Suprapubic skin (tissue), 3 donors: ENCODE data around the gene PCGF1.

Experiments used
- CTCF ChIP-seq, 2 donors: fragments of 200-600 bp in 1 of 2; fragments of 450-650 bp in 1 of 2; sonication (generic) in 1 of 2; IDR thresholded peaks; one replicate each; pipeline ENCODE4 v1.5.1; 2016 to 2019; ENCODE audit warnings: antibody characterized with exemption in 2 of 2, mild to moderate bottlenecking in 1 of 2, moderate library complexity in 1 of 2
- POLR2A ChIP-seq, 2 donors: fragments of 450-650 bp; IDR thresholded peaks; one replicate each; pipeline ENCODE4 v1.6.1; 2017; ENCODE audit warnings: antibody characterized with exemption in 2 of 2, mild to moderate bottlenecking in 2 of 2, moderate library complexity in 2 of 2

DNA sequence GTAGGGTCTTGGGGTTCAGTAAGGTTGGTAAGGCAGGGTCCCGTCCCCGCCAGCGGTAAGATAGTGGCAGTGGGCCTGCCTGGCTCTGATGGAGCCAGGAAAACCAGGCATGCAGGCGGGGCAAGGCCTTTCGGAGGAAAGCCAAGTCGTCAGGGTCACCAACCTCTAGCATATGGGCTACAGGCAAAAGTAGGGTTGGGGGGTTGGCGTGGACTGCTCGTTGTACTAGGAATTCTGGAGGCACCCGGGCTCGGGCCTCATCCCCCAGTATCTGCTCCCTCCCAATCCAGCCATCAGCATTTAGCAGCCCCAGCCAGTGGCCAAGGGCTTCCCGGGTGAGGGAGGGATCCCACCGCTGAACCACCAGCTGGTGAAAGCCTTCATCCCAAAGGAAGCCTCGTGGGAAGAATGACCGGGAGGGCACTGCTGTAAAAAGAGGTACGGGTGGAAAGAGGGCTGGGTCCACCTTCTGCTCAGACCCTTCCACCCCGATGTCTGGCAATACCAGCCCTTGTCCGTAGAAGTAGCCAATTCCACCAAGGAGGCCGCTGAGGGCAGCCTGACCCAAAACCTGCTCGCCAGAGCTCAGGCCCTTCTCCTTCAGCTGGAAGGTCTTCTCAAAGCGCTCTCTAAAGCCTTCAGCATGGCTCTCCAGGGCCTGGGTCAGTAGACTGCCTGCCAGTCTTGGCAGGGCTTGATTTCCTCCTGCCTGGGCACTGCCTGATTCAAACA lies 45.3 kb downstream of the PCGF1 start:
- TF ChIP-seq CTCF (IDR thresholded peaks at IDR 0.05) (no peak), POLR2A (IDR thresholded peaks at IDR 0.05) (no peak)
